Esophagus squamous epithelium (tissue), 5 donors: ENCODE results near the gene SMARCC2. TPM values are rescaled to one million over a fixed set of nuclear protein-coding genes. Genes with fewer than 3 reads are reported as not detected.

ENCODE experiments used
- DNase-seq: peaks from one replicate; lab custom pipeline; 2025; lab: John Stamatoyannopoulos, UW
- H3K27ac ChIP-seq, 4 donors: fragments of 200-600 bp; sonication (generic); one replicate each; pipeline ENCODE4 v1.5.1; 2016 to 2019; ENCODE audit warnings: mild to moderate bottlenecking in 1 of 4
- H3K27me3 ChIP-seq, 4 donors: fragments of 200-600 bp; sonication (generic); 1 replicate in 3 of 4; 2 replicates in 1 of 4; pipeline versions ENCODE4 v1.5.1 to v1.6.0; 2017 to 2021; ENCODE audit warnings: antibody characterized with exemption in 1 of 4
- H3K36me3 ChIP-seq, 3 donors: fragments of 200-600 bp; sonication (generic); one replicate each; pipeline ENCODE4 v1.5.1; 2016 to 2019
- H3K4me1 ChIP-seq, 3 donors: fragments of 200-600 bp; sonication (generic); one replicate each; pipeline ENCODE4 v1.5.1; 2017 to 2019
- H3K4me3 ChIP-seq, 4 donors: fragments of 200-600 bp; sonication (generic); 1 replicate in 3 of 4; 2 replicates in 1 of 4; pipeline ENCODE4 v1.5.1; 2016 to 2019; ENCODE audit warnings: mild to moderate bottlenecking in 2 of 4, moderate library complexity in 1 of 4
- H3K9me3 ChIP-seq, 3 donors: fragments of 200-600 bp; sonication (generic); one replicate each; pipeline ENCODE4 v1.5.1; 2016 to 2019
- POLR2A ChIP-seq, 4 donors: fragments of 450-650 bp; IDR thresholded peaks; one replicate each; pipeline ENCODE4 v1.6.1; 2017; ENCODE audit warnings: antibody characterized with exemption in 4 of 4, mild to moderate bottlenecking in 4 of 4, moderate library complexity in 3 of 4
- WGBS, 2 donors: methylation state at CpG; one replicate each; pipeline ENCODE4 v1.1.5; 2018; 5-methylcytosine and 5-hydroxymethylcytosine counted together
- intact Hi-C: fragments of 100-400 bp; cut with DNase I; formaldehyde crosslinking; loops from one replicate; pipeline ENCODE4 v1.15.0; 2022
- total RNA-seq, 4 donors: library from RNA; depleted of rRNA; stranded (reverse); fragments of >200 nt; gene quantifications; one replicate each; pipeline ENCODE4 v1.1.0, GENCODE V29; 2016
- TF ChIP-seq, protein P1 (sequence below), 6 experiments: fragments of 450-650 bp in 4 of 6; fragments of 200-600 bp in 2 of 6; sonication (generic) in 2 of 6; IDR thresholded peaks; one replicate each; pipeline ENCODE4 v1.5.1; 2016 to 2019; ENCODE audit warnings: antibody characterized with exemption in 6 of 6, mild to moderate bottlenecking in 4 of 6, moderate library complexity in 4 of 6
- donor health status: DM: yes; HTN: yes; CAD: no.

The SMARCC2 gene
- total RNA-seq, 4 donors from 2014 or later, result 31.7 to 64.9 (median 46.1) TPM

DNA sequence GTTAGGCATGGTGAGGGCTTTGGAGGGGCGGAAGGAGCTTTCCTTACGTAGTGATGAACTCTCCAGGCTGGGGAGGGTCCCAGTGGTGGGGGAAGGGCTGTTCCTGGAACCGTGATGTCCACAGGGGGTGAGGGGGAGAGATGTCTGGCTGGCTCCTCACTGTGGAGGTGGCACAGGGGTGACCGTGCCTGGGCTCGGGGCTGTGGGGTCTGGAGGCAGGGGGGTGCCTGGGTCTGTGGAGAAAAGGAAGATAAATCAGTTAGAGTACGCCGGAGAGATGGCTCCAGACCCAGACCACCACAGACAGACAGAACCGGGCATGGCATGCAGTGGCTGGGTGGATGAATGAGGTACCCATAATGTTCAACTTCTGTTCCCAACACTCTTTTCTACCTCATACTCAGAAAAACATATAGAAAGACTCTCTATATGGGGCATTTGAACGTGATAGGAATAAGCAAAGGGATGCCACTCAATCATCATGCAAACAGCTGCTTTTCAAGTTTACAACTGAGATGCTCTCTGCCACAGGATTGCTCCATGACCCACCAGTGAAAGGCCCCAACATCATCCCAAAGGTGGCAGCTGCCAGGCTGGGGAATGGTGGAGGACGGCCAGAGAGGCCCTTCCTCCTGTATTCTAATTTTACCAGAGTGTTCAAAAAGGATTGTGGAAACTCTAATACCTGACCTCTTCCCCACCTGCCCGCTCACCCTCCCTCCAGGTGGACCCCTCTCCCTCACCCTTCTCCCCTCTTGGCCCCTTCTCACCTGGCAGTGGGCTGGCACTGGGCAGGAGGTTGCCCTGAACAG, 25.5 kb downstream of the SMARCC2 start:
- Histone ChIP-seq H3K4me3 (no peak overlapping the region), H3K27ac (peak overlapping the region in 3 of 4 donors; percentile 47 to 99 (median 93)), H3K36me3 (peaks cover 60 to 95% (median 61%) of the 10 kb centered on the region in 3 donors), H3K27me3 (no peaks in the 10 kb centered on the region), H3K4me1 (peaks cover 21 to 40% (median 32%) of the 10 kb centered on the region in 3 donors), H3K9me3 (no peaks in the 10 kb centered on the region)
- DNase-seq, result no peak
- intact Hi-C loops, result no loop called here
- no peak for TF ChIP-seq POLR2A (IDR thresholded peaks at IDR 0.05)
- TF ChIP-seq, protein P1, sequence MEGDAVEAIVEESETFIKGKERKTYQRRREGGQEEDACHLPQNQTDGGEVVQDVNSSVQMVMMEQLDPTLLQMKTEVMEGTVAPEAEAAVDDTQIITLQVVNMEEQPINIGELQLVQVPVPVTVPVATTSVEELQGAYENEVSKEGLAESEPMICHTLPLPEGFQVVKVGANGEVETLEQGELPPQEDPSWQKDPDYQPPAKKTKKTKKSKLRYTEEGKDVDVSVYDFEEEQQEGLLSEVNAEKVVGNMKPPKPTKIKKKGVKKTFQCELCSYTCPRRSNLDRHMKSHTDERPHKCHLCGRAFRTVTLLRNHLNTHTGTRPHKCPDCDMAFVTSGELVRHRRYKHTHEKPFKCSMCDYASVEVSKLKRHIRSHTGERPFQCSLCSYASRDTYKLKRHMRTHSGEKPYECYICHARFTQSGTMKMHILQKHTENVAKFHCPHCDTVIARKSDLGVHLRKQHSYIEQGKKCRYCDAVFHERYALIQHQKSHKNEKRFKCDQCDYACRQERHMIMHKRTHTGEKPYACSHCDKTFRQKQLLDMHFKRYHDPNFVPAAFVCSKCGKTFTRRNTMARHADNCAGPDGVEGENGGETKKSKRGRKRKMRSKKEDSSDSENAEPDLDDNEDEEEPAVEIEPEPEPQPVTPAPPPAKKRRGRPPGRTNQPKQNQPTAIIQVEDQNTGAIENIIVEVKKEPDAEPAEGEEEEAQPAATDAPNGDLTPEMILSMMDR (IDR thresholded peaks at IDR 0.05), result no peak
- 61 to 62% methylated on average over 7 to 11 of the region's 11 CpGs for WGBS, 2 donors

DNA sequence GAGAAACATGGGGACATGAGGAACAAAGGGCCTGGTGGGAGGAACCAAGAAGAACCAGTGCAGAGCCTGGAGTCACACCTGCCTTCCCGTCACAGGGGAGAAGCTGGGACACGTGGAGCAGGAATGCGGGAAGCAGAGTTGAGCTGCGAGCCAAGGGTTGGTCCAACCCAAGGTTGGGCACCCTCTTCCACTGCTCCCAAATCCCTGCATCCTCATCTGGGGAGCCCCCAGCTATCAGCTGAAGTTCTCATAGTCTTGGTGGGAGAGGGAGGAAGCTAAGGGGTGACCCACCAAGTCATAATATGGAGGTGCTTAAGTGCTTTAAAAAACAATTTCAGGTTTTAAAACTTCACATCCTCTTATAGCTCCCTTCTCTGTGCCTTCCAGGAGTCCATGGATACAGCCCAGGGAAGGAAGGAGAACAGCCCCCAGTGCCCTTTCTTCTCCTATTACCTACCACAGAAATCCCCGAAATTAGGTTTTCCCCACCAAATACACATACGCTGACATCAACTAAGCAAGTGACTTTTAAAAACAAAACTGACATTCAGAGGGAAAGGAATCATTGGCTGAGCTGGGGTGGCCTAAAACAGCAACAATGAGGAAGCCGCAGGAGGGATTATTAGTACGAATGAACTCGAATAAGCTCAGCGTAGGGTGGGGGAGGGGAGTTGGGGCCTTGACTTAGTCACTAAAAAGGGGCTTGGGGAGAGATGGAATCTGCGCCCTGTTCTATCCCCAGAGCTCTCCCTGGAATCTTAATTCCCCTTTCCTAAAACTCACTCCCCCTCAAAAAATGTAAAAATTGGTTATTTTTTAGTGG, 26.6 kb downstream of the SMARCC2 start:
- H3K27ac ChIP-seq, result peak overlapping the region; percentile 65 to 99 (median 96)
- H3K4me1 ChIP-seq, result peaks cover 21 to 40% (median 32%) of the 10 kb centered on the region in 3 donors
- H3K9me3 ChIP-seq, result no peaks in the 10 kb centered on the region
- intact Hi-C loops, result no loop called here
- no peak for DNase-seq
- 48 to 57% methylated on average over 11 of the region's 11 CpGs for WGBS, 2 donors
- no peak overlapping the region for H3K4me3 ChIP-seq
- no peaks in the 10 kb centered on the region for H3K27me3 ChIP-seq
- H3K36me3 ChIP-seq, result peaks cover 52 to 85% (median 60%) of the 10 kb centered on the region in 3 donors
- TF ChIP-seq POLR2A (IDR thresholded peaks at IDR 0.05), result no peak
- TF ChIP-seq, protein P1 (IDR thresholded peaks at IDR 0.05), result no peak

DNA sequence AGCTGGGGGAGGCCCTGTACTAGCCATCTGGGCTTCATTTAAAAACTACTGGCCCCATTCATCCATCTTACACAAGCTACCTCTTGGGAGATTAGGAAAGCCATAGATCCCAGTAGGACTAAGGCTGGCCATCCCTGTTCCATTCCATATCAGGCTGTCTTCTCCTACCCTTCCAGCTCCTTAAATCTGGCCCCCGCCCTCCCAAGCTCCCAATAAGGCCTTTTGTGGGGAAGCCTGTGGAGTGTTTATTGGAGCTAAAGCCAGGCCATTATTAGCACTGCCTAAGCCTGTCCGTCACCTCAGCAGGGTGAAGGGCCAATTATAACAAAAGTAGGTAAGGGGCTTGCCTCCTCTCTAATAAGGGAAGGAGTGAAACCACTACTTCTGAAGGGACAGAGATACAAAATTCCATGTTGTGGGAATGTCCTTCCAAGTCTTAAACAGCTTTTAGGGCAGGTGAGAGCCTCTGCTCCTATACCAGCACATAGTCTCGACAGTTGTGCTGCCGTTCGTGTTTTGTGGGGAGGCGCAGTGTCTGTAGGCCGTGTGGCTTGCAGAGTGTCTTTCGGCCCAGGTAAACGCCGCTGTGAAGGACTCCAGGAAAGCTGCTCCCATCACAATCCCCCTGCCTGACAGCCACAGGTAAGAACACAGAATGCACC, 27.5 kb downstream of the SMARCC2 start:
- TF ChIP-seq, protein P1 (IDR thresholded peaks at IDR 0.05), result no peak
- TF ChIP-seq POLR2A (IDR thresholded peaks at IDR 0.05), result no peak
- 68 to 69% methylated on average over 8 to 10 of the region's 10 CpGs for WGBS, 2 donors
- no peaks in the 10 kb centered on the region for H3K9me3 ChIP-seq
- H3K36me3 ChIP-seq, result peaks cover 46 to 76% (median 60%) of the 10 kb centered on the region in 3 donors
- intact Hi-C loops, result no loop called here
- no peaks in the 10 kb centered on the region for H3K27me3 ChIP-seq
- peak overlapping the region in 2 of 4 donors; percentile 61 to 97 for H3K4me3 ChIP-seq
- H3K27ac ChIP-seq, result peak overlapping the region; percentile 93 to 100 (median 99)
- H3K4me1 ChIP-seq, result peaks cover 24 to 48% (median 32%) of the 10 kb centered on the region in 3 donors
- DNase-seq, result no peak

DNA sequence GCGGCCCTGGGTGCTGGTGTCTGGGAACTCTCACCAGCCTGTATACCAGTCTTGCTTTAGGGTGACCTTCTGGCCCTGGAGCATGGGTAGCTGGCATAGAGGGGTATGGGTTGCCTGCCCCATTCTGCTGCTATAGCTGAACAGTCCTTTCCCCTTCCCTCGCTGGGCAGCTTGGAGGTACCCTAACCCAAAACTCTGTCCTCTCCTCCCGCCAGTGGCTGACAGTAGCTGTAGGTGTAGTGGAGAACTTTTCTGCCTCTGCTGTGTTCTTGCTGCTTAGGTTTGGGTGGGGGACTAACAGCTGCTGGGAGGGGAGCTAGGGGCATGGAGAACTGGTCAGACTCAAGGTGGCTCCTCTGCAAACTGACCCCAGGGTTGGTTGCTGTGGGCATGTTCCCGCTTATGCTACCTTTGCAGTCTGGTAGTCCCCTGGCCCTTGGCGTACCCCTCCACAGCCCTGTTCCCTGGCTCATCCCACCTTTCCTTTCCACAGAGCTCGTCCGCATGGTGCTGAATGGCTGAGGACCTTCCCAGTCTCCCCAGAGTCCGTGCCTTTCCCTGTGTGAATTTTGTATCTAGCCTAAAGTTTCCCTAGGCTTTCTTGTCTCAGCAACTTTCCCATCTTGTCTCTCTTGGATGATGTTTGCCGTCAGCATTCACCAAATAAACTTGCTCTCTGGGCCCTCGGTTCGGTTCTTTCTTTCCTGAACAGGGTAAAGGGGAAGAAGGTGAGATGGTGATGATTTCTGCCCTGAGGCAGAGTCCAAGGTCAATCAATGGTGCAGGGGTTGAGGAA, 28.2 kb downstream of the SMARCC2 start:
- Histone ChIP-seq H3K27me3 (no peaks in the 10 kb centered on the region), H3K27ac (peak overlapping the region; percentile 93 to 100 (median 99)), H3K9me3 (no peaks in the 10 kb centered on the region), H3K36me3 (peaks cover 46 to 69% (median 60%) of the 10 kb centered on the region in 3 donors), H3K4me1 (peaks cover 25 to 53% (median 32%) of the 10 kb centered on the region in 3 donors), H3K4me3 (peak overlapping the region; percentile 61 to 97 (median 80))
- 64 to 70% methylated on average over 8 to 9 of the region's 11 CpGs for WGBS, 2 donors
- intact Hi-C loops, result no loop called here
- TF ChIP-seq, protein P1 (IDR thresholded peaks at IDR 0.05), result no peak
- TF ChIP-seq POLR2A (IDR thresholded peaks at IDR 0.05), result no peak
- no peak for DNase-seq
